ENCODE results near the gene JAZF1.

JAZF1 gene

GRCh38 chr7:28180364-28181147 is at the start of gene JAZF1:
Gene JAZF1, minus strand, starts transcription at chr7:28180795.
- DNase-seq, result peak; percentile 18 to 22

- DNase-seq, result no peak
These were observed 49.7 kb upstream of the JAZF1 start for GRCh38 chr7:28230261-28230660.

- no peak for DNase-seq
These were observed 47.8 kb upstream of the JAZF1 start for GRCh38 chr7:28228396-28228795.

GRCh38 chr7:28226003-28226402 is 45.4 kb upstream of the JAZF1 start:
- no peak for DNase-seq

- no peak for DNase-seq
These were observed 45.0 kb upstream of the JAZF1 start for GRCh38 chr7:28225576-28225975.

GRCh38 chr7:28224675-28225074 is 44.1 kb upstream of the JAZF1 start:
- no peak for DNase-seq

- no peak for DNase-seq
These were observed 43.6 kb upstream of the JAZF1 start for GRCh38 chr7:28224172-28224571.

- DNase-seq, result no peak
These were observed 42.0 kb upstream of the JAZF1 start for GRCh38 chr7:28222636-28223035.

- no peak for DNase-seq
These were observed 39.2 kb upstream of the JAZF1 start for GRCh38 chr7:28219793-28220192.

GRCh38 chr7:28217143-28217542 is 36.5 kb upstream of the JAZF1 start:
- no peak for DNase-seq

GRCh38 chr7:28211006-28211405 is 30.4 kb upstream of the JAZF1 start:
- peak in 1 of 2 donors; percentile 5 for DNase-seq

- DNase-seq, result no peak
These were observed 27.9 kb upstream of the JAZF1 start for GRCh38 chr7:28208506-28208905.

GRCh38 chr7:28207486-28208158 is 27.0 kb upstream of the JAZF1 start:
- no peak for DNase-seq

GRCh38 chr7:28205506-28205905 is 24.9 kb upstream of the JAZF1 start:
- no peak for DNase-seq

GRCh38 chr7:28203508-28204240 is 23.1 kb upstream of the JAZF1 start:
- DNase-seq, result no peak

- no peak for DNase-seq
These were observed 21.6 kb upstream of the JAZF1 start for GRCh38 chr7:28202222-28202621.

GRCh38 chr7:28201131-28201530 is 20.5 kb upstream of the JAZF1 start:
- DNase-seq, result no peak

GRCh38 chr7:28200598-28200997 is 20.0 kb upstream of the JAZF1 start:
- no peak for DNase-seq

- no peak for DNase-seq
These were observed 18.5 kb upstream of the JAZF1 start for GRCh38 chr7:28199021-28199510.

GRCh38 chr7:28195910-28196620 is 15.5 kb upstream of the JAZF1 start:
- DNase-seq, result no peak

- DNase-seq, result no peak
These were observed 12.4 kb upstream of the JAZF1 start for GRCh38 chr7:28192786-28193585.

- no peak for DNase-seq
These were observed 11.2 kb upstream of the JAZF1 start for GRCh38 chr7:28191751-28192150.

Measured in stimulated activated CD4-positive, alpha-beta T cell treated with anti-CD3 and anti-CD28 coated beads, Interleukin-2, amount 100 ng/mL, for 48 hours (primary cell).